RWPE2 (cell line): ENCODE results near the gene LRRC45.
A peak's percentile ranks its signal among the peaks of the same experiment; 100 is the strongest.

Experiments
- ATAC-seq: fragments of 200-7000 bp; cut with Tn5 transposase; 3 replicates; pipeline ENCODE4 v1.9.1; 2021; ENCODE audit warnings: low read depth
- DNase-seq: peaks from one replicate; pipeline ENCODE4 v3.0.0-alpha.2; 2020; ENCODE audit warnings: low spot score
- H3K27ac ChIP-seq: fragments of 450-650 bp; 2 replicates; pipeline ENCODE4 v1.5.1; 2017; ENCODE audit warnings: mild to moderate bottlenecking; ENCODE audit not compliant: poor library complexity, severe bottlenecking
- H3K27me3 ChIP-seq: fragments of 250-450 bp; sonication (Bioruptor Pico); 2 replicates; pipeline ENCODE4 v1.5.1; 2021; ENCODE audit warnings: mild to moderate bottlenecking, moderate library complexity; ENCODE audit not compliant: insufficient read depth, poor library complexity, severe bottlenecking
- H3K36me3 ChIP-seq: fragments of 250-450 bp; sonication (Bioruptor Pico); 2 replicates; pipeline ENCODE4 v1.5.1; 2020; ENCODE audit warnings: low read depth, mild to moderate bottlenecking, moderate library complexity
- H3K4me1 ChIP-seq: fragments of 250-450 bp; sonication (Bioruptor Pico); 2 replicates; pipeline ENCODE4 v1.5.1; 2021; ENCODE audit warnings: mild to moderate bottlenecking, moderate library complexity; ENCODE audit not compliant: insufficient read depth, poor library complexity, severe bottlenecking
- H3K4me3 ChIP-seq: fragments of 250-450 bp; sonication (Bioruptor Pico); 2 replicates; pipeline ENCODE4 v1.5.1; 2021; ENCODE audit warnings: mild to moderate bottlenecking, moderate library complexity; ENCODE audit not compliant: severe bottlenecking
- H3K9me3 ChIP-seq: fragments of 250-450 bp; sonication (Bioruptor Pico); 2 replicates; pipeline ENCODE4 v1.5.1; 2021; ENCODE audit warnings: mild to moderate bottlenecking, moderate library complexity; ENCODE audit not compliant: severe bottlenecking
- TF ChIP-seq, protein P1 (sequence below): fragments of 450-650 bp; IDR thresholded peaks from one replicate; pipeline ENCODE4 v1.5.1; 2017; ENCODE audit warnings: mild to moderate bottlenecking, moderate library complexity; ENCODE audit not compliant: poor library complexity, severe bottlenecking

LRRC45 gene

GRCh38 chr17:82065638-82066303 lies 42.7 kb downstream of the LRRC45 start, which contains the start of gene DUS1L:
DUS1L (minus strand) TSS chr17:82065804; CDS start chr17:82065059, 745 bp downstream.
- H3K27ac ChIP-seq = peak within 1 kb of the TSS; percentile 41
- DNase-seq = no peak

DNA sequence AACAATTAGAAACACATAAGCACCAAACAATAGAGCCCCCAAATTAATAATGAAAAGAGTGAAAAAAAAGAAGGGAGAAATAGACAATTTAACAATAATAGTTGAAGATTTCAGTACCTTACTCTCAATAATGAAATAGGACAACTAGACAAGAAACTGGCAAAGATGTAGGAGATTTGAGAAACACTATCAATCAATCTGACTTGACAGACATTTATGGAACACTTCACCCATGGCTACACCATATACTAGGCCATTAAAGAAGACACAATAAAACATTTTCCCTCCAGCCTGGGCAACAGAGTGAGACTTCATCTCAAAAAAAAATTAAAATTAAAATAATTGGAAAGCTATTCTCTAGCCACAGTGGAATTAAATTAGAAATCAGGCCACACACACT lies 47.5 kb downstream of the LRRC45 start:
- no peak overlapping the region for H3K27ac ChIP-seq
- TF ChIP-seq, protein P1, sequence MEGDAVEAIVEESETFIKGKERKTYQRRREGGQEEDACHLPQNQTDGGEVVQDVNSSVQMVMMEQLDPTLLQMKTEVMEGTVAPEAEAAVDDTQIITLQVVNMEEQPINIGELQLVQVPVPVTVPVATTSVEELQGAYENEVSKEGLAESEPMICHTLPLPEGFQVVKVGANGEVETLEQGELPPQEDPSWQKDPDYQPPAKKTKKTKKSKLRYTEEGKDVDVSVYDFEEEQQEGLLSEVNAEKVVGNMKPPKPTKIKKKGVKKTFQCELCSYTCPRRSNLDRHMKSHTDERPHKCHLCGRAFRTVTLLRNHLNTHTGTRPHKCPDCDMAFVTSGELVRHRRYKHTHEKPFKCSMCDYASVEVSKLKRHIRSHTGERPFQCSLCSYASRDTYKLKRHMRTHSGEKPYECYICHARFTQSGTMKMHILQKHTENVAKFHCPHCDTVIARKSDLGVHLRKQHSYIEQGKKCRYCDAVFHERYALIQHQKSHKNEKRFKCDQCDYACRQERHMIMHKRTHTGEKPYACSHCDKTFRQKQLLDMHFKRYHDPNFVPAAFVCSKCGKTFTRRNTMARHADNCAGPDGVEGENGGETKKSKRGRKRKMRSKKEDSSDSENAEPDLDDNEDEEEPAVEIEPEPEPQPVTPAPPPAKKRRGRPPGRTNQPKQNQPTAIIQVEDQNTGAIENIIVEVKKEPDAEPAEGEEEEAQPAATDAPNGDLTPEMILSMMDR = no peak
- H3K4me3 ChIP-seq = no peak overlapping the region
- no peak for ATAC-seq
- no peaks in the 10 kb centered on the region for H3K9me3 ChIP-seq
- DNase-seq = no peak
- no peaks in the 10 kb centered on the region for H3K27me3 ChIP-seq
- no peaks in the 10 kb centered on the region for H3K36me3 ChIP-seq
- H3K4me1 ChIP-seq = peaks cover 4% of the 10 kb centered on the region

More at GRCh38 chr17:82065638-82066303, 42.7 kb downstream of the LRRC45 start, which contains the start of gene DUS1L:
- peak; percentile 52 for ATAC-seq
- TF ChIP-seq, protein P1 = no peak
- no peaks in the 10 kb centered on the region for H3K27me3 ChIP-seq
- H3K4me1 ChIP-seq = no peaks in the 10 kb centered on the region
- H3K4me3 ChIP-seq = peak within 1 kb of the TSS; percentile 98
- H3K9me3 ChIP-seq = no peaks in the 10 kb centered on the region
- peaks cover 35% of the 10 kb centered on the region for H3K36me3 ChIP-seq

DNA sequence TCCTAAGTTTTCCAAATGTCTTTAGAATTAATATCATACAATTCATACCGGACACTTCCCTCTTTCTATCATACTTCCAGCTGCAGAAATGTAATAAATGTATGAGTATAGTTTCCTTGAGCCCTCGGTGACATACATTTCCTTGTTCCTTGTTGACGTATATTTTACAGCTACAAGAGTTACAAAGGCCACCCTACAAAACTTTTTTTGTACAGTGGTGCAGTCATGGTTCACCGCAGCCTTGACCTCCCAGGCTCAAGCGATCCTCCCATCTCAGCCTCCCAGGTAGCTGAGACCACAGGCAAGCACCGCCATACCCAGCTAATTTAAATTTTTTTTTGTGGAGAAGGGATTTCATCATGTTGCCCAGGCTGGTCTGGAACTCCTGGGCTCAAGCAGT lies 49.7 kb downstream of the LRRC45 start:
- TF ChIP-seq, protein P1 = no peak
- no peaks in the 10 kb centered on the region for H3K27me3 ChIP-seq

GRCh38 chr17:82073446-82073845 lies 50.3 kb downstream of the LRRC45 start:
- H3K4me1 ChIP-seq = peaks cover 4% of the 10 kb centered on the region
- H3K4me3 ChIP-seq = no peak overlapping the region
- DNase-seq (no peak), ATAC-seq (peak; percentile 7; the same call in 2 of the 3 replicates)
- H3K27ac ChIP-seq = no peak overlapping the region
- peaks cover 9% of the 10 kb centered on the region for H3K36me3 ChIP-seq
- H3K27me3 ChIP-seq = no peaks in the 10 kb centered on the region
- no peaks in the 10 kb centered on the region for H3K9me3 ChIP-seq
- TF ChIP-seq, protein P1 = no peak

More for the DNA sequence above, 49.7 kb downstream of the LRRC45 start:
- Histone ChIP-seq H3K27ac (no peak overlapping the region), H3K36me3 (peaks cover 3% of the 10 kb centered on the region; the same call in 1 of the 2 replicates), H3K4me1 (peaks cover 4% of the 10 kb centered on the region), H3K9me3 (no peaks in the 10 kb centered on the region), H3K4me3 (no peak overlapping the region)
- ATAC-seq (no peak), DNase-seq (no peak)
